MG63 (cell line): ENCODE data around the gene SLC35F2. TPM values are rescaled to one million over a fixed set of nuclear protein-coding genes. Genes with fewer than 3 reads are reported as not detected.
"Not testable (repeated sequence)": the region's sequence is repeated elsewhere in the genome, so short reads cannot be mapped to it uniquely, and the experiment has no call there.

ENCODE experiments used
- DNase-seq: peaks from one replicate; pipeline ENCODE4 v3.0.0-alpha.2; 2020
- H3K27me3 ChIP-seq: fragments of 250-450 bp; sonication (Bioruptor Pico); 2 replicates; pipeline ENCODE4 v1.5.1; 2020; ENCODE audit warnings: mild to moderate bottlenecking, moderate library complexity
- H3K36me3 ChIP-seq: fragments of 250-450 bp; sonication (Bioruptor Pico); 2 replicates; pipeline ENCODE4 v1.5.1; 2020; ENCODE audit warnings: mild to moderate bottlenecking, moderate library complexity
- H3K4me3 ChIP-seq: fragments of 250-450 bp; sonication (Bioruptor Pico); 2 replicates; pipeline ENCODE4 v1.5.1; 2020; ENCODE audit warnings: mild to moderate bottlenecking, moderate library complexity
- H3K9me3 ChIP-seq: fragments of 250-450 bp; sonication (Bioruptor Pico); 2 replicates; pipeline ENCODE4 v1.5.1; 2020; ENCODE audit warnings: mild to moderate bottlenecking, moderate library complexity
- total RNA-seq: library from RNA; depleted of rRNA; stranded (reverse); fragments of >200 nt; shearing (Covaris generic); gene quantifications from 2 replicates; pipeline ENCODE4 v1.2.3, GENCODE V29; 2014; ENCODE audit warnings: low replicate concordance

Gene SLC35F2
- total RNA-seq, 1 experiment from 2014 or later = 42.9 TPM

GRCh38 chr11:107849790-107850189, 8.8 kb downstream of the SLC35F2 start:
- Histone ChIP-seq H3K9me3 (no peaks in the 10 kb centered on the region), H3K4me3 (no peak overlapping the region), H3K36me3 (peaks cover under 1% of the 10 kb centered on the region; the same call in 1 of the 2 replicates), H3K27me3 (no peaks in the 10 kb centered on the region)
- DNase-seq = no peak

GRCh38 chr11:107848345-107848744, 10.2 kb downstream of the SLC35F2 start:
- no peaks in the 10 kb centered on the region for H3K9me3 ChIP-seq
- no peak overlapping the region for H3K4me3 ChIP-seq
- no peaks in the 10 kb centered on the region for H3K27me3 ChIP-seq
- DNase-seq = no peak
- no peaks in the 10 kb centered on the region; the same call in 1 of the 2 replicates for H3K36me3 ChIP-seq

- Histone ChIP-seq H3K27me3 (no peaks in the 10 kb centered on the region), H3K4me3 (no peak overlapping the region), H3K9me3 (no peaks in the 10 kb centered on the region), H3K36me3 (no peaks in the 10 kb centered on the region; the same call in 1 of the 2 replicates)
- no peak for DNase-seq
Measured at GRCh38 chr11:107847184-107847583, 11.4 kb downstream of the SLC35F2 start.

- Histone ChIP-seq H3K27me3 (no peaks in the 10 kb centered on the region), H3K9me3 (no peaks in the 10 kb centered on the region), H3K4me3 (no peak overlapping the region), H3K36me3 (no peaks in the 10 kb centered on the region)
- DNase-seq = peak; percentile 74
Measured at GRCh38 chr11:107844041-107844440, 14.5 kb downstream of the SLC35F2 start.

- DNase-seq = no peak
- Histone ChIP-seq H3K4me3 (no peak overlapping the region), H3K27me3 (no peaks in the 10 kb centered on the region), H3K36me3 (no peaks in the 10 kb centered on the region), H3K9me3 (no peaks in the 10 kb centered on the region)
Measured at GRCh38 chr11:107842412-107843100, 16.0 kb downstream of the SLC35F2 start.

GRCh38 chr11:107840129-107840484, 18.5 kb downstream of the SLC35F2 start:
- Histone ChIP-seq H3K27me3 (no peaks in the 10 kb centered on the region), H3K36me3 (no peaks in the 10 kb centered on the region), H3K9me3 (no peaks in the 10 kb centered on the region), H3K4me3 (peak overlapping the region; percentile 7)
- DNase-seq = peak; percentile 76

- H3K9me3 ChIP-seq = no peaks in the 10 kb centered on the region
- DNase-seq = no peak
- no peaks in the 10 kb centered on the region for H3K36me3 ChIP-seq
- no peak overlapping the region for H3K4me3 ChIP-seq
- H3K27me3 ChIP-seq = no peaks in the 10 kb centered on the region
Measured at GRCh38 chr11:107836851-107837250, 21.7 kb downstream of the SLC35F2 start.

- Histone ChIP-seq H3K9me3 (no peaks in the 10 kb centered on the region), H3K36me3 (no peaks in the 10 kb centered on the region), H3K4me3 (no peak overlapping the region), H3K27me3 (no peaks in the 10 kb centered on the region)
- DNase-seq = no peak
Measured at GRCh38 chr11:107834995-107835394, 23.6 kb downstream of the SLC35F2 start.

GRCh38 chr11:107833926-107834325, 24.7 kb downstream of the SLC35F2 start:
- not testable (repeated sequence) for H3K4me3 ChIP-seq, H3K27me3 ChIP-seq, H3K36me3 ChIP-seq, H3K9me3 ChIP-seq, DNase-seq

GRCh38 chr11:107830915-107831540, 27.6 kb downstream of the SLC35F2 start:
- Histone ChIP-seq H3K9me3 (no peaks in the 10 kb centered on the region), H3K36me3 (no peaks in the 10 kb centered on the region), H3K4me3 (no peak overlapping the region), H3K27me3 (no peaks in the 10 kb centered on the region)
- no peak for DNase-seq

GRCh38 chr11:107827041-107827440, 31.5 kb downstream of the SLC35F2 start:
- Histone ChIP-seq H3K4me3 (no peak overlapping the region), H3K9me3 (no peaks in the 10 kb centered on the region), H3K27me3 (no peaks in the 10 kb centered on the region), H3K36me3 (no peaks in the 10 kb centered on the region)
- no peak for DNase-seq

- no peak overlapping the region for H3K4me3 ChIP-seq
- DNase-seq = no peak
- no peaks in the 10 kb centered on the region for H3K27me3 ChIP-seq
- no peaks in the 10 kb centered on the region for H3K9me3 ChIP-seq
- no peaks in the 10 kb centered on the region for H3K36me3 ChIP-seq
Measured at GRCh38 chr11:107825875-107826274, 32.7 kb downstream of the SLC35F2 start.

GRCh38 chr11:107824668-107825369, 33.8 kb downstream of the SLC35F2 start:
- Histone ChIP-seq H3K36me3 (no peaks in the 10 kb centered on the region), H3K4me3 (no peak overlapping the region), H3K27me3 (no peaks in the 10 kb centered on the region), H3K9me3 (no peaks in the 10 kb centered on the region)
- DNase-seq = no peak

- no peaks in the 10 kb centered on the region for H3K27me3 ChIP-seq
- DNase-seq = peak; percentile 65
- H3K36me3 ChIP-seq = no peaks in the 10 kb centered on the region; the same call in 1 of the 2 replicates
- no peak overlapping the region for H3K4me3 ChIP-seq
- H3K9me3 ChIP-seq = no peaks in the 10 kb centered on the region
Measured at GRCh38 chr11:107821199-107821927, 37.2 kb downstream of the SLC35F2 start.

- Histone ChIP-seq H3K36me3 (no peaks in the 10 kb centered on the region; the same call in 1 of the 2 replicates), H3K4me3 (no peak overlapping the region), H3K27me3 (no peaks in the 10 kb centered on the region), H3K9me3 (no peaks in the 10 kb centered on the region)
- no peak for DNase-seq
Measured at GRCh38 chr11:107819361-107820014, 39.1 kb downstream of the SLC35F2 start.

GRCh38 chr11:107818491-107818890, 40.1 kb downstream of the SLC35F2 start:
- H3K36me3 ChIP-seq = no peaks in the 10 kb centered on the region; the same call in 1 of the 2 replicates
- no peaks in the 10 kb centered on the region for H3K9me3 ChIP-seq
- no peaks in the 10 kb centered on the region for H3K27me3 ChIP-seq
- DNase-seq = no peak
- H3K4me3 ChIP-seq = no peak overlapping the region
